H9 (cell line): ENCODE measurements around the gene FADS1. TPM values are rescaled to one million over a fixed set of nuclear protein-coding genes. Genes with fewer than 3 reads are reported as not detected.

Experiments used
- DNase-seq: peaks from one replicate; pipeline ENCODE4 v3.0.0-alpha.2; 2017
- H2AFZ ChIP-seq: one replicate; pipeline ENCODE4 v1.6.1; 2013; ENCODE audit warnings: mild to moderate bottlenecking, low read length, control low read depth, moderate library complexity
- H2AK5ac ChIP-seq: 2 replicates; pipeline ENCODE4 v1.6.1; 2013; ENCODE audit warnings: low read length, control low read depth, mixed read lengths; ENCODE audit not compliant: insufficient read length
- H2BK120ac ChIP-seq: one replicate; pipeline ENCODE4 v1.6.1; 2013; ENCODE audit warnings: low read depth, mild to moderate bottlenecking, low read length, control low read depth, inconsistent platforms; ENCODE audit not compliant: poor library complexity, severe bottlenecking
- H2BK12ac ChIP-seq: 2 replicates; pipeline ENCODE4 v1.6.1; 2013; ENCODE audit warnings: low read length, control low read depth, mixed read lengths, low read depth; ENCODE audit not compliant: insufficient read length
- H2BK15ac ChIP-seq: 2 replicates; pipeline ENCODE4 v1.6.1; 2013; ENCODE audit warnings: low read depth, low read length, control low read depth
- H2BK20ac ChIP-seq: one replicate; pipeline ENCODE4 v1.6.1; 2013; ENCODE audit warnings: low read depth, mild to moderate bottlenecking, low read length, control low read depth, inconsistent platforms; ENCODE audit not compliant: poor library complexity, severe bottlenecking
- H2BK5ac ChIP-seq: 2 replicates; pipeline ENCODE4 v1.6.1; 2013; ENCODE audit warnings: low read length, control low read depth, mixed read lengths; ENCODE audit not compliant: insufficient read length
- H3K14ac ChIP-seq: 2 replicates; pipeline ENCODE4 v1.6.1; 2013; ENCODE audit warnings: low read length, control low read depth; ENCODE audit not compliant: insufficient read depth
- H3K18ac ChIP-seq: 2 replicates; pipeline ENCODE4 v1.6.1; 2013; ENCODE audit warnings: low read depth, mild to moderate bottlenecking, mixed read lengths, low read length, control low read depth; ENCODE audit not compliant: insufficient read length
- H3K23ac ChIP-seq: 2 replicates; pipeline ENCODE4 v1.6.1; 2013; ENCODE audit warnings: low read length, control low read depth, mixed read lengths, low read depth; ENCODE audit not compliant: insufficient read length
- H3K23me2 ChIP-seq: 2 replicates; pipeline ENCODE4 v1.6.1; 2013; ENCODE audit warnings: low read depth, mild to moderate bottlenecking, mixed read lengths, low read length, control low read depth; ENCODE audit not compliant: insufficient read length, poor library complexity, severe bottlenecking
- H3K27ac ChIP-seq: 2 replicates; pipeline ENCODE4 v1.5.1; 2013; ENCODE audit warnings: low read length, control low read depth, mixed read lengths, low read depth; ENCODE audit not compliant: insufficient read length
- H3K27me3 ChIP-seq: 2 replicates; pipeline ENCODE4 v1.6.1; 2013; ENCODE audit warnings: low read length, control low read depth, inconsistent platforms; ENCODE audit not compliant: insufficient read depth
- H3K4ac ChIP-seq: 2 replicates; pipeline ENCODE4 v1.6.1; 2013; ENCODE audit warnings: low read depth, mild to moderate bottlenecking, control low read depth, inconsistent platforms, low read length, moderate library complexity
- H3K4me1 ChIP-seq: 2 replicates; pipeline ENCODE4 v1.6.1; 2013; ENCODE audit warnings: low read length, control low read depth, inconsistent platforms; ENCODE audit not compliant: insufficient read depth
- H3K4me2 ChIP-seq: 2 replicates; pipeline ENCODE4 v1.6.1; 2013; ENCODE audit warnings: low read length, control low read depth, mixed read lengths; ENCODE audit not compliant: insufficient read length, insufficient read depth
- H3K56ac ChIP-seq: 2 replicates; pipeline ENCODE4 v1.6.1; 2013; ENCODE audit warnings: low read depth, mild to moderate bottlenecking, mixed read lengths, low read length, control low read depth; ENCODE audit not compliant: insufficient read length
- H3K79me1 ChIP-seq: 2 replicates; pipeline ENCODE4 v1.6.1; 2013; ENCODE audit warnings: low read depth, mild to moderate bottlenecking, moderate library complexity, low read length, control low read depth, inconsistent platforms; ENCODE audit not compliant: insufficient read depth, poor library complexity, severe bottlenecking
- H3K79me2 ChIP-seq: 2 replicates; pipeline ENCODE4 v1.6.1; 2013; ENCODE audit warnings: low read length, control low read depth, inconsistent platforms; ENCODE audit not compliant: insufficient read depth
- H3K9ac ChIP-seq: 2 replicates; pipeline ENCODE4 v1.6.1; 2013; ENCODE audit warnings: low read length, control low read depth, mixed read lengths; ENCODE audit not compliant: insufficient read length; ENCODE audit errors: extremely low read depth
- H3K9me3 ChIP-seq: one replicate; pipeline ENCODE4 v1.6.1; 2013; ENCODE audit warnings: low read depth, low read length, inconsistent platforms; ENCODE audit not compliant: control insufficient read depth
- H3T11ph ChIP-seq: one replicate; pipeline ENCODE4 v1.6.1; 2013; ENCODE audit warnings: mild to moderate bottlenecking, low read length, control low read depth, inconsistent platforms
- H4K20me1 ChIP-seq: one replicate; pipeline ENCODE4 v1.6.1; 2013; ENCODE audit not compliant: control insufficient read depth, insufficient read length, insufficient read depth
- H4K5ac ChIP-seq: 2 replicates; pipeline ENCODE4 v1.6.1; 2013; ENCODE audit warnings: low read depth, mild to moderate bottlenecking, mixed read lengths, low read length, control low read depth; ENCODE audit not compliant: insufficient read length
- H4K8ac ChIP-seq: replicated peaks from 2 replicates; pipeline ENCODE4 v1.6.1; 2013; ENCODE audit warnings: low read length, control low read depth, mixed read lengths, low read depth; ENCODE audit not compliant: insufficient read length
- H4K91ac ChIP-seq: 2 replicates; pipeline ENCODE4 v1.6.1; 2013; ENCODE audit warnings: low read depth, mild to moderate bottlenecking, moderate library complexity, mixed read lengths, low read length, control low read depth; ENCODE audit not compliant: insufficient read length
- H3K27ac Mint-ChIP-seq, 3 experiments: 2 replicates in 2 of 3; 3 replicates in 1 of 3; pipeline ENCODE4 v1.8.0; 2020 to 2021; ENCODE audit warnings: mixed read lengths in 3 of 3, mild to moderate bottlenecking in 1 of 3, moderate library complexity in 1 of 3
- H3K27me3 Mint-ChIP-seq: 2 replicates; pipeline ENCODE4 v1.8.0; 2021; ENCODE audit warnings: low read depth, mild to moderate bottlenecking, moderate library complexity, mixed read lengths
- H3K36me3 Mint-ChIP-seq, 3 experiments: 2 replicates in 2 of 3; 3 replicates in 1 of 3; pipeline ENCODE4 v1.8.0; 2020 to 2021; ENCODE audit warnings: low read depth in 3 of 3, mixed read lengths in 3 of 3; ENCODE audit not compliant: insufficient read depth in 1 of 3
- H3K4me1 Mint-ChIP-seq, 2 experiments: 2 replicates each; pipeline ENCODE4 v1.8.0; 2020; ENCODE audit warnings: mixed read lengths in 2 of 2
- H3K4me3 Mint-ChIP-seq, 2 experiments: 2 replicates in 1 of 2; 3 replicates in 1 of 2; pipeline ENCODE4 v1.8.0; 2020 to 2021; ENCODE audit warnings: mild to moderate bottlenecking in 2 of 2, mixed read lengths in 2 of 2, moderate library complexity in 1 of 2
- H3K9me3 Mint-ChIP-seq, 2 experiments: 2 replicates in 1 of 2; 3 replicates in 1 of 2; pipeline ENCODE4 v1.8.0; 2020; ENCODE audit warnings: mild to moderate bottlenecking in 2 of 2, mixed read lengths in 2 of 2, moderate library complexity in 1 of 2
- WGBS: extraction: QIAGEN DNeasy Blood & Tissue Kit; methylation state at CpG from one replicate; pipeline ENCODE4 v1.1.7; 2013; ENCODE audit warnings: missing lambda C conversion rate, low lambda C conversion rate, mixed read lengths; ENCODE audit not compliant: insufficient read length; ENCODE audit errors: extremely low coverage; 5-methylcytosine and 5-hydroxymethylcytosine counted together
- total RNA-seq: library from RNA; stranded (reverse); gene quantifications from 2 replicates; pipeline ENCODE4 v1.2.1, GENCODE V29; 2021
- TF ChIP-seq, protein P1 (sequence below): fragments of 200-600 bp; sonication (generic); conservative IDR thresholded peaks from 3 replicates; pipeline ENCODE4 v1.8.0; 2021; ENCODE audit warnings: antibody characterized with exemption, mild to moderate bottlenecking

FADS1 gene
- total RNA-seq, 1 experiment from 2014 or later = 125 TPM

DNA sequence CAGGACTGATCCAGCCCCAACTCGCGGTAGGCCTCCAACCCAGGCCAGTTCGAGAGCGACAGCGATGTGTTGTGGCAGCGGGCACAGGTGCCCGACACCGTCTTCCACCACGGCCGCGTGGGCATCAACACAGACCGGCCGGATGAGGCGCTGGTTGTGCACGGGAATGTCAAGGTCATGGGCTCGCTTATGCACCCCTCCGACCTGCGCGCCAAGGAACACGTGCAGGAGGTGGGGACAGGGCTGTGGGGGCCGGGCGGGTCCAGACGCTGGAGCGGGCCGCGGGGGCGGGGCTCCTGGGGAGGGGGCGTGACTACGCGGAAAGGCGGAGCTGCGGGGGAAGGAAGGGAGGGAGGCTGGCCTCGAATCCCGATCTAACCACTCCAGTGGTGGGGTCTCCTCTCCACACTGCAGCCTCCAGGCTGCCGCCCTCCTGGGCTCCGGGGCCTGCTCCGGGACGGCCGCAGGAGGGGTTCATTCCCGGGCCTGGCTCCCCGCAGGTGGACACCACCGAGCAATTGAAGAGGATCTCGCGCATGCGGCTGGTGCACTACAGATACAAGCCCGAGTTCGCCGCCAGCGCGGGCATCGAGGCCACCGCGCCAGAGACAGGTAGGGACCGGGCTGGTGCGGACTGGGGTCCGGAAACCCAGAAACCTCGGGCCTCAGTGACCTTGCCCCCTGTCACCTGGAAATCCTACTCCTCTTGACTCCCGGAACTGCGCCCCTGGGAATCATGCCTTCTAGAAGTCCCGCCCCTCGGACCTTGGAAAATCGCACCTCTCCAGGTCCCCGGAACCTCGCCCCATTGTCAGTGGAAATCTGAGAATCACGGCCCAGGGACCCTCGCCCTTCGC, 39.3 kb downstream of the FADS1 start:
- no peak overlapping the region for H2BK20ac ChIP-seq
- H3K79me2 ChIP-seq = no peaks in the 10 kb centered on the region
- no peaks in the 10 kb centered on the region for H3K23me2 ChIP-seq
- H3K9ac ChIP-seq = no peak overlapping the region
- no peak overlapping the region for H2BK5ac ChIP-seq
- Mint-ChIP-seq H3K27ac (no peak overlapping the region), H3K36me3 (peaks cover 3 to 16% (median 10%) of the 10 kb centered on the region in 3 experiments), H3K4me3 (no peak overlapping the region), H3K9me3 (peaks cover 0 to 5% of the 10 kb centered on the region in 2 experiments; a peak in 2 of 5 replicates), H3K4me1 (peaks cover 19 to 20% of the 10 kb centered on the region in 2 experiments), H3K27me3 (peaks cover 2% of the 10 kb centered on the region; the same call in 1 of the 2 replicates)
- no peak overlapping the region for H2BK120ac ChIP-seq
- H3K27me3 ChIP-seq = no peaks in the 10 kb centered on the region
- no peak overlapping the region for H3K4me2 ChIP-seq
- H2BK15ac ChIP-seq = no peak overlapping the region
- no peak overlapping the region for H3K14ac ChIP-seq
- H4K8ac ChIP-seq = no peak overlapping the region
- no peak overlapping the region for H4K5ac ChIP-seq
- TF ChIP-seq, protein P1, sequence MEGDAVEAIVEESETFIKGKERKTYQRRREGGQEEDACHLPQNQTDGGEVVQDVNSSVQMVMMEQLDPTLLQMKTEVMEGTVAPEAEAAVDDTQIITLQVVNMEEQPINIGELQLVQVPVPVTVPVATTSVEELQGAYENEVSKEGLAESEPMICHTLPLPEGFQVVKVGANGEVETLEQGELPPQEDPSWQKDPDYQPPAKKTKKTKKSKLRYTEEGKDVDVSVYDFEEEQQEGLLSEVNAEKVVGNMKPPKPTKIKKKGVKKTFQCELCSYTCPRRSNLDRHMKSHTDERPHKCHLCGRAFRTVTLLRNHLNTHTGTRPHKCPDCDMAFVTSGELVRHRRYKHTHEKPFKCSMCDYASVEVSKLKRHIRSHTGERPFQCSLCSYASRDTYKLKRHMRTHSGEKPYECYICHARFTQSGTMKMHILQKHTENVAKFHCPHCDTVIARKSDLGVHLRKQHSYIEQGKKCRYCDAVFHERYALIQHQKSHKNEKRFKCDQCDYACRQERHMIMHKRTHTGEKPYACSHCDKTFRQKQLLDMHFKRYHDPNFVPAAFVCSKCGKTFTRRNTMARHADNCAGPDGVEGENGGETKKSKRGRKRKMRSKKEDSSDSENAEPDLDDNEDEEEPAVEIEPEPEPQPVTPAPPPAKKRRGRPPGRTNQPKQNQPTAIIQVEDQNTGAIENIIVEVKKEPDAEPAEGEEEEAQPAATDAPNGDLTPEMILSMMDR = no peak
- H3T11ph ChIP-seq = no peak overlapping the region
- no peak overlapping the region for H3K18ac ChIP-seq
- no peak overlapping the region for H4K91ac ChIP-seq
- peak; percentile 86 for DNase-seq
- H3K4me1 ChIP-seq = no peaks in the 10 kb centered on the region
- no peaks in the 10 kb centered on the region for H4K20me1 ChIP-seq
- no peak overlapping the region for H3K23ac ChIP-seq
- H3K79me1 ChIP-seq = no peaks in the 10 kb centered on the region
- no peaks in the 10 kb centered on the region for H3K9me3 ChIP-seq
- H3K27ac ChIP-seq = no peak overlapping the region
- no peak overlapping the region for H3K4ac ChIP-seq
- no peak overlapping the region for H2BK12ac ChIP-seq
- no peak overlapping the region for H3K56ac ChIP-seq
- no peak overlapping the region for H2AK5ac ChIP-seq
- no peak overlapping the region for H2AFZ ChIP-seq
- no CpG with 5 or more reads among the region's 67 CpGs for WGBS
